HL-60/S4 treated with phorbol 12-myristate 13-acetate at 8.2 ng/mL for 4 days and 3 days (cell line): ENCODE results near the gene KCNQ1.

Experiments
- in situ Hi-C: fragments of 300-500 bp; cut with MboI; formaldehyde crosslinking; loops from 2 replicates; pipeline ENCODE4 v1.15.0; 2022; ENCODE audit warnings: low sequenced_read_pairs

Gene KCNQ1

DNA sequence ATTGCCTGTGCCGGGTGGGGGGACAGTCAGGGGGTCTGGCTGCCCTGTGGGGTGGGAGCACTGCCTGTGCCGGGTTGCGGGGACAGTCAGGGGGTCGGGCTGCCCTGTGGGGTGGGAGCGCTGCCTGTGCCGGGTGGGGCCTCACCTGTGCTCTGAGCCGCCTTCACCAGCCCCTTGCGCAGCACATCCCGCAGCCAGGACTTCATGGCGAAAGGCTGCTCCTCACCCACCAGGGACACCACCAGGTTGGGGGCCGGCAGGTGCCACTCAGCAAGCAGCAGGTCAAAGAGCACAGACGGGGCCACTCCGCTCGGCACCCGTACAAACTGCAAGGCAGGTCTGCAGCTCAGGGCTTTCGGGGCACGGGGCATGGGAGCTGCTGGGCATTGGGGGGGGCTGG lies 22.8 kb upstream of the KCNQ1 start:
- in situ Hi-C loops, result loop anchor here (10.0 to 25.0 kb wide), 2 partner anchors 235 to 463 kb away; partner anchors contain the start of gene CDKN1C

- in situ Hi-C loops, result loop anchor here (10.0 to 25.0 kb wide), 2 partner anchors 235 to 462 kb away; partner anchors contain the start of gene CDKN1C
Observed at GRCh38 chr11:2422461-2423156, 22.2 kb upstream of the KCNQ1 start.

DNA sequence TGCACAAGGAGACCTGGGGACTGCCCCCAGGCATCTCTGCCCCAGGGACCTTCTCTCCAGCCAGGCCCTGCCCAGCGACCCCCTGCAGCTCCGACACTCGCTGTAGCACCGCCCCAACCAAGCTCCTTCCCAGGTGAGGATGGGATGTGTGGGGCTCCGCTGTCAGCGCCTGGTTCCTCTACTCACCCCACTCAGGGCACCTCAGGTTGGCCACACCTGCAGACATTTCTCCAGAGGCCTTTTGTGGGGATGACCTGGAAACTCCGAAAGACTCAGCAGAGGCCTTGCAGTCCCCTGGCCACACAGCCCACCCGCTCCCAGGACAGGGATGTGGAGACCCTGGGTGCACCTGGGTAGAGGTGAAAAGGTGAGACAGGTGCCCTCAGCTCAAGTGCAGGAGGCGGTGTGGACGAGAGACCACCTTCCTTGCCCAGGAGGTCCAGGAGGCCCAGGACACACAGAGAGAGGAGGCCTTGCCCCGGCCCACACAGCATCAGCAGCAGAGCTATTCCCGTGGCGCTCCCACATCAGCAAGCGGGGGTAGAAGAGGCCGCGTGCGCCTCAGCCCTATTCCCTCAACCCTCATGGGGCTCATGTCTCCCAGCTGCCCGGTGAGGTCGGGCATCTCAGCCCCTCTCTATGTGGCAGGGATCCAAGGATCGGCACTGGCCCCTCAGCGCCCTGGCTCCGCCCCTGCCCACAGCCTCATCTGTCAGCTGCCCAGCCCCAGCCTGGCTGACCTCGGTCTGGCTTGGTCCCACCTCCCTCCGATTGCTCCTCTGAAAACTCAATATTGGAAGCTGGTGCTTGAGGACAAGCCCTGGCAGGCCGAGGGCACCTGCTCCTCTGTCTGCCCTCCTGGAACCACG lies 21.4 kb upstream of the KCNQ1 start:
- in situ Hi-C loops, result loop anchor here (10.0 to 25.0 kb wide), 2 partner anchors 236 to 461 kb away; partner anchors contain the start of gene CDKN1C

GRCh38 chr11:2424811-2425495 lies 19.9 kb upstream of the KCNQ1 start:
- in situ Hi-C loops, result loop anchor here (5.0 to 25.0 kb wide), 3 partner anchors 107 to 460 kb away; partner anchors contain the start of gene CDKN1C

DNA sequence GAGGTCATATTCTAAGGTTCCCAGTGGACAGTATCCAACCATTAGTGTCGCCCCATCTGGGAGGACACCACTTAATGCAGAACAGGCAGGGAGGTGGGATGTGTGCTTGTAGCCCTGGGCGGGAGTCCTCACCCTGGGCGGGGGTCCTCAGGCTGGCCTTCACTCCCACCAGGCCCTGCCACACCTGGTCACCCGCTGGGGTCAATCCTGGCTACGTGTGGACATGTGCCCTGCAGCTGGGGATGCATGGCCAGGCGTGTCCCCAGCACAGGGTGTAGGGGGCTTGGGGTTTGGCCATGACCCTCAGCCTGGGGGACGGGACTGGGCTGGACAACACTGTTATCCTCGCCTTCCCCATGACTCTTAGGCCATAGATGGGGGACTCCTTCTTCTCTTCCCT lies 19.3 kb upstream of the KCNQ1 start:
- in situ Hi-C loops, result loop anchor here (5.0 to 10.0 kb wide), 2 partner anchors 107 to 459 kb away; partner anchors contain the start of gene CDKN1C

DNA sequence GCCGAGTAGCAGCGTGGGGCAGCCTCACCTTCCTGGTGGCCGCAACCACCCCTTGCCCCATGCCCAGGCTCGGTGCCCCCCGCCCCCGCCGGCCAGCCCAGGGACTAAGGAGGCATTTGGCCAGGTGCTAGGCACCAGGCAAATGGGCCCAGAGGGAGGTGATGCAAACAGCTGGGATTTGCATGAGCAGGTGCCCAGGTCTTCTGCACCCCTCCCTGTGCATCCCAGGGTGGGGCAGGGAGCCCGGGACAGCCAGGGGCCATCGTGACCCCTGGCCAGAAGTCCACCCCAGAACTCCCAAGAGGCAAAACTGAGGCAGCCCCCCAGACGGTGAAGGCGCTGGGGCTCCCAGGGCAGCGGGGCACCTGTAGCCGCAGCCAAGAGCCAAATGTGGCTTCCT lies 18.6 kb upstream of the KCNQ1 start:
- in situ Hi-C loops, result loop anchor here (5.0 to 10.0 kb wide), 2 partner anchors 106 to 459 kb away; partner anchors contain the start of gene CDKN1C

GRCh38 chr11:2426826-2427521 lies 17.8 kb upstream of the KCNQ1 start:
- in situ Hi-C loops, result loop anchor here (5.0 to 10.0 kb wide), 2 partner anchors 105 to 458 kb away; partner anchors contain the start of gene CDKN1C

DNA sequence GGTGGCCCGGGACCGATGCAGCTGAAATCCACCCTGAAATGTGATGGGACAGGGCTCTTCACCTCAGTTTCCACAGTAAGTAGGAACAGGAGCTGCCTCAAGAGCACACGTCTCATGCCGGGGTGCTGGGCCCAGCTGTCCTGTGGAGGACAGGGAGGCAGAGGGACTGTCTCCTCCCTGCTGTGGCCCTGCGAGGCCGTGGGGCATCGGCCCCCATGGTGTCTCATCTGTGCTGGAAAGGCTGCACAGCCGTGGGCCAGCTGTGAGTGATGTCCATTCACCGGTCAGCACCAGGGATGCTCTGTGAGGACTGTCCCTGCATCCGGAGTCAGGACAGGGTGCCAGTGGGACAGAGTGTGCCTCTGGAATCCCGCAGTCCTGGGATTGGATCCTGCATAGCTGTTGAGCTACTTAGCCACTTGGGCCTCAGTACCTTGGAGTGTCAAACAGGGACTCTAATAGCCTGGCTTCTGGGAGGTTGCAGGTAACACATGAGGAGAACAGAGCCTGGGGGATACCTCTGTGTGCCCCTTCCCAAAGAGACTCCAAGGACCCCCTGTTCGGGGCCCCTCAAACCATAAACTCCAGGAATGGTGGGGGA lies 17.0 kb upstream of the KCNQ1 start:
- in situ Hi-C loops, result loop anchor here (5.0 to 10.0 kb wide), 2 partner anchors 104 to 457 kb away; partner anchors contain the start of gene CDKN1C

DNA sequence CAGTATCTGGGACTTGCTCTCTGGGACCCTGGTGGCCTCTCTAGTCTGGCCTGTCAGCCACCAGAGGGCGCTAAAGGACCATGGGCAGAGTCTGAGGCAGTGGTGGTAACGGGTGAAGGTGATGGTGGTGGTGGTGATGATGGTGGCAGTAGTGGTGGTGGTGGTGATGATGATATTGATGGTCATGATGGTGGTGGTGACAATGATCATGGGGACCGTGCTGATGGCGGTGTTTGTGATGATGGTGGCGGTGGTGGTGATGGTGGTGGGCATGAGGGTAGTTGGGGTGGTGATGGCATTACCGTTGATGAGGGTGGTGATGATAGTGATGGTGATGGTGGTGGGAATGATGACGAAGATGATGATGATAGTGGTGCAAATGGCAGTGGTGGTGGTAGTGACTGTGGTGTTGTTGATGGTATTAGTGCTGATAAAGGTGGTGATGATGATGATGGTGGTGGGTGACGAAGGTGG lies 16.4 kb upstream of the KCNQ1 start:
- in situ Hi-C loops, result loop anchor here (5.0 to 10.0 kb wide), 2 partner anchors 104 to 456 kb away; partner anchors contain the start of gene CDKN1C

GRCh38 chr11:2431395-2431794 lies 13.4 kb upstream of the KCNQ1 start:
- in situ Hi-C loops, result no loop called here

DNA sequence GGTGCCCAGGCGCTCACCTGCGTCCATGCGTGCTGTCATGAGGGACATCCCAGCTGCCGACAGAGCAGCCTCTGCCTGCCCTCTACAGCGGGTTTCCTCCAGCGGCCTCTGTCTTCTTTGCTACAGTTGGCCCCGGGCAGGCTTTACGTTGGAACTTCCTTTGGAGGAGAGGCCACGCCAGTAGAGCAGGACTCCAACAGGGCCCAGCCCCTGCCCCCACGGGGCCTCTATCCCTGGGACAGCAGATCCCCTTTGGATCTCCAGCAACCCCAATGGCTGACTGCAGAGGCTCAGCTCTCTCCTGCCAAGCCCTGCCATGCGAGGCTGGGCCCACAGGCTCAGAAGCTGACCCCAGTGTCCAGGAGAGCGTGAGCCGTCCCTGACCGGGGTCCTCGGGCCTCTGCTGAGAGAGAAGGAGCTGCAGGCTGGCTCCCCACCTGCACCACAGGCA lies 12.6 kb upstream of the KCNQ1 start:
- in situ Hi-C loops, result no loop called here

GRCh38 chr11:2432628-2433071 lies 12.2 kb upstream of the KCNQ1 start:
- in situ Hi-C loops, result no loop called here

DNA sequence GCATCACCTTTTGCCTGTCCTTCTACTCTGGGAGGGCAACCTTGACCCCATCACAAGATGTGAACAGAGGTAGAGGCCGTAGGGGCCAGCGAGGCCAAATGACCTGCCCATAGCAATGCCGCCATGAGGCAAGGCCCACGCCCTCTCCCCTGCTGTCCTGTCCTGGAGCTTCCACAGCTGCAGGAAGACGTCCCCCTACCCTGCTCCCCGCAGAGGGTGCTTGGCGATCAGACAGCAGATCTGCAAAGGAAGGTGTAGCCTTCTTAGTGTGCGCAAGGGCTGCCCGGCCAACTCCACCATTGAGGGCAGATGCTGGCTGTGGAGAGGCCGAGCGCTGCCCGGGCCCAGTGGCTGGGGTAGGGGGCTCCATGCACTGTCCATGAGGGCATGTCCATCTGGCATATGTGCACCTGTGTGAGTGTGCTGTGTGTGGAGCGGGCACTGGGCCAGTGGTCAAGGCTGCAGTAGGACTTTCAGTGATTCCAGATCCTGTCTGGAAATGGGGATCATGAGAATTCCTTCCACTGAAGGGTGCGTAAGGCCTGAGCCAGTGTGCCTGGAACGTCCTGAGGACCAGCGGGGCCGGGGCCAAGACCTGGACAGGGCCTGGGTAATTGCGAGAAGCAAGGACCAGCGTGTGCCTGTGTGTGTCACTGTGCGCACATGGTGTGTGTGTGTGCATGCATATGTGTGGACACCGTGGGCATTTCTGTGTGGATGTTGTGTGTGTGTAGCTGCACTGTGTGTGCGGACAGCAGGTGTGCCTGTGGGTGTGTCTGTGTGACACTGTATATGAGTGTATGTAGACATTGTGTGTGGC lies 11.5 kb upstream of the KCNQ1 start:
- in situ Hi-C loops, result no loop called here

GRCh38 chr11:2434008-2434407 lies 10.8 kb upstream of the KCNQ1 start:
- in situ Hi-C loops, result no loop called here

GRCh38 chr11:2434506-2435255 lies 10.1 kb upstream of the KCNQ1 start:
- in situ Hi-C loops, result no loop called here

DNA sequence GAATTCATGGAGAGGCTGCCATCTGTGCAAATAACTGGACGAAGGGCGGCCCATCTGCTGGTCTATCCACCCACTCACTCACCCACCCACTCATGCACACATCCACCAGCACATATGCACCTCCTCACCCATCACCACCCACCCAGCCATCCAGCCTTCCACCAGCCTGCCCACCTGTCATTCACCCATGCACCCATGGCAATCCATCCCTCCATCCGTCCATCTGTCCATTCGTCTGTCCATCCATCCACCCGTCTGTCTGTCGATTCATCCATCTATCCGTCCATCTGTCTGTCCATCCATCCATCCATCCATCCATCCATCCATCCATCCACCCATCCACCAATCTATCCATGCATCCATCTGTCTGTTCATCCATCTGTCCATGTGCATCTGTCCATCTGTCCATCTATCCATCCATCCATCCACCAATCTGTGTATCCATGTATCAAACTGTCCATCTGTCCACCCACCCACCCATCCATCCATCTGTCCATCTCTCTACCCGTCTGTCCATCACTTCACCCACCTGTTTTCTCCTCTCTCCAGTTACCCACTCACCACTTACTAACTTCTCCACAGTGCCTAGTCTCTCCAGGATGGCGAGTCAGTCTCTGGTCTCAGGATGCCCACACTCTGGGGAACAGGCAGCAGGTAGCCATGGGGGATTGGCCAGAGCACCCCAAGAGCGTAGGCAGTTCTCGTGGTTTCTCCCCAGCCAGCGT lies 9.4 kb upstream of the KCNQ1 start:
- in situ Hi-C loops, result no loop called here

DNA sequence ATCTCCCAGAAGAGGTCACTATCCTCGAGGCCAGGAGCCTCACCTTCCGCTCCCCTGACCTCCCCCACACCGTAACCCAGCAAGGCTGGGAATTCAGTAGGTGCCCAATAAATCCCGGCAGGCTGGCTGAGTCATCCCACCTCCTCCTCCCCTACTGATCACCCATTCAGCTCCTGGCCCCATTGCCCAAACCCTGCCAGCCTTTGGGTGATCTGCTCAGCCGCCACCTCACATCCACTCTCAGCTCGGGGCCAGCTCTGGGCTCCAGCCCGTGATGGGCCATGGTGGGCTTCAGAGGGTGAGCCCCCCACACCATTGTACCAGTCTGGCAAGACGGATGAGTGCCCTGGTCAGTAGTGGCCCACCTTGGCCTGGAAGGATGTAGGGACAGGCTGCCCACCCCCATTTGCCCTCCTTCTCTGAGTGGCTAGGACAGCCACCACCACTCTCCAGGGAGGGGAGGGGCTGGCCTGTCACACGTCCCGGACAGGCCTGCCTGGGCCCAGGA lies 8.7 kb upstream of the KCNQ1 start:
- in situ Hi-C loops, result no loop called here
